ENCODE measurements around the gene PRRC2B.

PRRC2B gene

GRCh38 chr9:131477816-131478419, 84.0 kb downstream of the PRRC2B start:
- no peak overlapping the region for H3K4me3 ChIP-seq
- H3K27ac ChIP-seq: peak overlapping the region in 1 of 21 experiments; percentile 10

GRCh38 chr9:131478421-131478868, 84.6 kb downstream of the PRRC2B start:
- Histone ChIP-seq H3K4me3 (no peak overlapping the region), H3K27ac (peak overlapping the region in 1 of 21 experiments; percentile 10)

- no peak overlapping the region for H3K27ac ChIP-seq
Measured at GRCh38 chr9:131478911-131479310, 85.0 kb downstream of the PRRC2B start.

GRCh38 chr9:131480258-131480657, 86.4 kb downstream of the PRRC2B start:
- Histone ChIP-seq H3K27ac (peak overlapping the region in 1 of 21 experiments; percentile 33), H3K4me3 (no peak overlapping the region)

More at GRCh38 chr9:131478911-131479310, 85.0 kb downstream of the PRRC2B start:
- H3K4me3 ChIP-seq: no peak overlapping the region

GRCh38 chr9:131481441-131482342, 87.8 kb downstream of the PRRC2B start:
- H3K4me3 ChIP-seq: no peak overlapping the region
- peak overlapping the region in 7 of 21 experiments; percentile 29 to 67 (median 38) for H3K27ac ChIP-seq

- H3K27ac ChIP-seq: peak overlapping the region in 7 of 21 experiments; percentile 12 to 67 (median 42)
- no peak overlapping the region for H3K4me3 ChIP-seq
Measured at GRCh38 chr9:131482343-131483006, 88.6 kb downstream of the PRRC2B start.

- H3K27ac ChIP-seq: peak overlapping the region in 6 of 21 experiments; percentile 12 to 46 (median 40)
- H3K4me3 ChIP-seq: no peak overlapping the region
Measured at GRCh38 chr9:131483319-131484050, 89.6 kb downstream of the PRRC2B start.

- H3K4me3 ChIP-seq: no peak overlapping the region
- H3K27ac ChIP-seq: no peak overlapping the region
Measured at GRCh38 chr9:131484051-131484445, 90.2 kb downstream of the PRRC2B start.

GRCh38 chr9:131484560-131485185, 90.8 kb downstream of the PRRC2B start:
- Histone ChIP-seq H3K27ac (peak overlapping the region in 2 of 21 experiments; percentile 14 to 52), H3K4me3 (no peak overlapping the region)

GRCh38 chr9:131485206-131485605, 91.3 kb downstream of the PRRC2B start:
- Histone ChIP-seq H3K4me3 (no peak overlapping the region), H3K27ac (peak overlapping the region in 3 of 21 experiments; percentile 8 to 52 (median 14))

- Histone ChIP-seq H3K27ac (peak overlapping the region in 5 of 21 experiments; percentile 8 to 52 (median 21)), H3K4me3 (no peak overlapping the region)
Measured at GRCh38 chr9:131485728-131486422, 92.0 kb downstream of the PRRC2B start.

- Histone ChIP-seq H3K27ac (peak overlapping the region in 3 of 21 experiments; percentile 8 to 52 (median 14)), H3K4me3 (no peak overlapping the region)
Measured at GRCh38 chr9:131487001-131487400, 93.1 kb downstream of the PRRC2B start.

- H3K27ac ChIP-seq: peak overlapping the region in 2 of 21 experiments; percentile 8 to 14
- H3K4me3 ChIP-seq: no peak overlapping the region
Measured at GRCh38 chr9:131487621-131488031, 93.7 kb downstream of the PRRC2B start.

- H3K27ac ChIP-seq: no peak overlapping the region
- H3K4me3 ChIP-seq: no peak overlapping the region
Measured at GRCh38 chr9:131490514-131490913, 96.6 kb downstream of the PRRC2B start.

- no peak overlapping the region for H3K27ac ChIP-seq
Measured at GRCh38 chr9:131491001-131491710, 97.3 kb downstream of the PRRC2B start.

GRCh38 chr9:131492070-131492469, 98.2 kb downstream of the PRRC2B start:
- H3K27ac ChIP-seq: no peak overlapping the region
- no peak overlapping the region for H3K4me3 ChIP-seq

More at GRCh38 chr9:131491001-131491710, 97.3 kb downstream of the PRRC2B start:
- H3K4me3 ChIP-seq: no peak overlapping the region

GRCh38 chr9:131494296-131494870, 100.5 kb downstream of the PRRC2B start:
- Histone ChIP-seq H3K27ac (no peak overlapping the region), H3K4me3 (no peak overlapping the region)
